GM23338 (cell line): ENCODE results near the gene PAEP. TPM values are rescaled to one million over a fixed set of nuclear protein-coding genes. Genes with fewer than 3 reads are reported as not detected.

Source experiments
- ATAC-seq: fragments of 200-7000 bp; cut with Tn5 transposase; 3 replicates; pipeline ENCODE4 v1.9.1; 2020
- DNase-seq: peaks from one replicate; pipeline ENCODE4 v3.0.0-alpha.2; 2015; ENCODE audit warnings: low spot score
- H2AFZ ChIP-seq: fragments of 200-600 bp; sonication (generic); 2 replicates; pipeline ENCODE4 v1.8.0; 2016; ENCODE audit warnings: antibody characterized with exemption, mild to moderate bottlenecking, moderate library complexity
- H3F3A ChIP-seq: fragments of 200-600 bp; sonication (generic); replicated peaks from 2 replicates; pipeline ENCODE4 v1.8.0; 2017; ENCODE audit warnings: antibody characterized with exemption, mixed run types, low read depth
- H3K27ac ChIP-seq: fragments of 200-600 bp; sonication (generic); 2 replicates; pipeline ENCODE4 v1.6.1; 2016; ENCODE audit warnings: low read depth
- H3K27me3 ChIP-seq: fragments of 200-600 bp; sonication (generic); 2 replicates; pipeline ENCODE4 v1.8.0; 2016; ENCODE audit warnings: mild to moderate bottlenecking, mixed run types, moderate library complexity; ENCODE audit not compliant: insufficient read depth
- H3K36me3 ChIP-seq: fragments of 200-600 bp; sonication (generic); 2 replicates; pipeline ENCODE4 v1.8.0; 2016; ENCODE audit warnings: mild to moderate bottlenecking; ENCODE audit not compliant: insufficient read depth
- H3K4me1 ChIP-seq: fragments of 200-600 bp; sonication (generic); 2 replicates; pipeline ENCODE4 v1.8.0; 2016; ENCODE audit warnings: mild to moderate bottlenecking, moderate library complexity; ENCODE audit not compliant: insufficient read depth
- H3K4me2 ChIP-seq: fragments of 200-600 bp; sonication (generic); 2 replicates; pipeline ENCODE4 v1.7.1; 2017; ENCODE audit warnings: mixed run types
- H3K4me3 ChIP-seq: fragments of 200-600 bp; sonication (generic); 2 replicates; pipeline ENCODE4 v1.6.1; 2016; ENCODE audit warnings: mixed run types
- H3K79me2 ChIP-seq: fragments of 200-600 bp; sonication (generic); replicated peaks from 2 replicates; pipeline ENCODE4 v1.8.0; 2017; ENCODE audit warnings: mild to moderate bottlenecking; ENCODE audit not compliant: insufficient read depth
- H3K9me2 ChIP-seq: fragments of 200-600 bp; sonication (generic); 2 replicates; pipeline ENCODE4 v1.8.0; 2017; ENCODE audit not compliant: insufficient read depth
- H4K20me1 ChIP-seq: fragments of 200-600 bp; sonication (generic); replicated peaks from 2 replicates; pipeline ENCODE4 v1.8.0; 2017; ENCODE audit warnings: mild to moderate bottlenecking; ENCODE audit not compliant: insufficient read depth
- H3K27ac Mint-ChIP-seq: 2 replicates; pipeline ENCODE4 v1.8.0; 2020; ENCODE audit warnings: inconsistent platforms, mild to moderate bottlenecking, moderate library complexity, mixed read lengths
- H3K27me3 Mint-ChIP-seq: 3 replicates; pipeline ENCODE4 v1.8.0; 2022; ENCODE audit warnings: low read depth, mild to moderate bottlenecking, moderate library complexity, mixed read lengths, inconsistent platforms; ENCODE audit not compliant: insufficient read depth, poor library complexity
- H3K36me3 Mint-ChIP-seq: 3 replicates; pipeline ENCODE4 v1.8.0; 2021; ENCODE audit warnings: low read depth, mild to moderate bottlenecking, inconsistent platforms, moderate library complexity, mixed read lengths
- H3K4me1 Mint-ChIP-seq: 3 replicates; pipeline ENCODE4 v1.8.0; 2020; ENCODE audit warnings: mild to moderate bottlenecking, inconsistent platforms, mixed read lengths
- H3K4me3 Mint-ChIP-seq: 3 replicates; pipeline ENCODE4 v1.8.0; 2021; ENCODE audit warnings: moderate library complexity, mild to moderate bottlenecking, inconsistent platforms, mixed read lengths
- H3K9me3 Mint-ChIP-seq: 3 replicates; pipeline ENCODE4 v1.8.0; 2020; ENCODE audit warnings: moderate library complexity, mild to moderate bottlenecking, inconsistent platforms, mixed read lengths
- CTCF ChIP-seq, 2 experiments: fragments of 200-600 bp in 1 of 2; sonication (generic) in 1 of 2; conservative IDR thresholded peaks; 2 replicates each; pipeline versions ENCODE4 v1.5.1 to v1.6.1; 2016 to 2017; ENCODE audit warnings: antibody characterized with exemption in 2 of 2, low read depth in 2 of 2, mild to moderate bottlenecking in 2 of 2, moderate library complexity in 1 of 2
- EZH2 ChIP-seq: fragments of 200-600 bp; sonication (generic); IDR thresholded peaks from one replicate; pipeline ENCODE4 v1.8.0; 2017; ENCODE audit warnings: antibody characterized with exemption, mild to moderate bottlenecking, low read depth; ENCODE audit not compliant: unreplicated experiment
- EZH2phosphoT487 ChIP-seq: fragments of 200-600 bp; sonication (generic); IDR thresholded peaks from one replicate; pipeline ENCODE4 v1.8.1; 2018; ENCODE audit warnings: antibody characterized with exemption; ENCODE audit not compliant: unreplicated experiment
- NANOG ChIP-seq: IDR thresholded peaks from 2 replicates; pipeline ENCODE4 v1.6.1; 2016; ENCODE audit warnings: antibody characterized with exemption, borderline replicate concordance
- POLR2AphosphoS5 ChIP-seq: IDR thresholded peaks from 2 replicates; pipeline ENCODE4 v1.6.1; 2016; ENCODE audit warnings: antibody characterized with exemption, low read depth
- REST ChIP-seq: IDR thresholded peaks from one replicate; pipeline ENCODE4 v1.6.1; 2018; ENCODE audit warnings: antibody characterized with exemption; ENCODE audit not compliant: unreplicated experiment
- STAT1 ChIP-seq: IDR thresholded peaks from one replicate; pipeline ENCODE4 v1.6.1; 2016; ENCODE audit warnings: antibody characterized with exemption; ENCODE audit not compliant: unreplicated experiment
- ZNF114 ChIP-seq: fragments of 250-450 bp; sonication (Bioruptor Pico); IDR thresholded peaks from 2 replicates; pipeline ENCODE4 v1.5.0; 2020; ENCODE audit warnings: mild to moderate bottlenecking, moderate library complexity
- ZNF462 ChIP-seq: fragments of 250-450 bp; sonication (Bioruptor Pico); IDR thresholded peaks from 2 replicates; pipeline ENCODE4 v1.5.0; 2020; ENCODE audit warnings: mild to moderate bottlenecking, moderate library complexity
- polyA plus RNA-seq: library from polyadenylated mRNA; unstranded; fragments of >200 nt; fragmentation: Nextera tagmentation; extraction: Ambion mirVana; gene quantifications from 2 replicates; pipeline ENCODE4 v1.2.1, GENCODE V29; 2016
- total RNA-seq: library from RNA; depleted of rRNA; stranded (reverse); fragments of >200 nt; shearing (Covaris generic); gene quantifications from 2 replicates; pipeline ENCODE4 v1.2.3, GENCODE V29; 2014
- TF ChIP-seq, protein P1 (sequence below): IDR thresholded peaks from 2 replicates; pipeline ENCODE4 v1.6.1; 2016; ENCODE audit warnings: antibody characterized with exemption

PAEP gene
- total and polyA plus RNA-seq, 2 experiments from 2014 or later: not detected

GRCh38 chr9:135525241-135526088 lies 36.1 kb upstream of the PAEP start:
- H3K36me3 Mint-ChIP-seq: no peaks in the 10 kb centered on the region
- no peak overlapping the region for H2AFZ ChIP-seq
- H3F3A ChIP-seq: no peaks in the 10 kb centered on the region
- H3K79me2 ChIP-seq: no peaks in the 10 kb centered on the region
- H3K9me2 ChIP-seq: no peaks in the 10 kb centered on the region
- peaks cover 10% of the 10 kb centered on the region; the same call in 2 of the 3 replicates for H3K4me1 Mint-ChIP-seq
- ATAC-seq (no peak), DNase-seq (no peak)
- no peak overlapping the region for H3K4me2 ChIP-seq
- no peak overlapping the region for H3K27ac Mint-ChIP-seq
- H3K27me3 ChIP-seq: no peaks in the 10 kb centered on the region
- no peaks in the 10 kb centered on the region for H3K36me3 ChIP-seq
- H3K27ac ChIP-seq: no peak overlapping the region
- H4K20me1 ChIP-seq: no peaks in the 10 kb centered on the region
- no peak overlapping the region for H3K4me3 Mint-ChIP-seq
- TF ChIP-seq EZH2phosphoT487: no peak
- no peak for TF ChIP-seq REST
- TF ChIP-seq, protein P1, sequence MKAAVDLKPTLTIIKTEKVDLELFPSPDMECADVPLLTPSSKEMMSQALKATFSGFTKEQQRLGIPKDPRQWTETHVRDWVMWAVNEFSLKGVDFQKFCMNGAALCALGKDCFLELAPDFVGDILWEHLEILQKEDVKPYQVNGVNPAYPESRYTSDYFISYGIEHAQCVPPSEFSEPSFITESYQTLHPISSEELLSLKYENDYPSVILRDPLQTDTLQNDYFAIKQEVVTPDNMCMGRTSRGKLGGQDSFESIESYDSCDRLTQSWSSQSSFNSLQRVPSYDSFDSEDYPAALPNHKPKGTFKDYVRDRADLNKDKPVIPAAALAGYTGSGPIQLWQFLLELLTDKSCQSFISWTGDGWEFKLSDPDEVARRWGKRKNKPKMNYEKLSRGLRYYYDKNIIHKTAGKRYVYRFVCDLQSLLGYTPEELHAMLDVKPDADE: no peak
- TF ChIP-seq EZH2: no peak
- no peak for TF ChIP-seq POLR2AphosphoS5
- no peak for TF ChIP-seq STAT1
- TF ChIP-seq ZNF462 (CRISPR knock-in tag): no peak
- no peak for TF ChIP-seq CTCF (conservative IDR thresholded peaks at IDR 0.05; ENCODE audit: low read depth in 2 of 2)
- TF ChIP-seq NANOG: no peak
- TF ChIP-seq ZNF114 (CRISPR knock-in tag): no peak
- peaks cover 4% of the 10 kb centered on the region for H3K27me3 Mint-ChIP-seq
- no peaks in the 10 kb centered on the region; the same call in 1 of the 2 replicates for H3K4me1 ChIP-seq
- H3K4me3 ChIP-seq: no peak overlapping the region
- no peaks in the 10 kb centered on the region for H3K9me3 Mint-ChIP-seq
